Measurements from ENCODE around the gene FMNL2.

DNA sequence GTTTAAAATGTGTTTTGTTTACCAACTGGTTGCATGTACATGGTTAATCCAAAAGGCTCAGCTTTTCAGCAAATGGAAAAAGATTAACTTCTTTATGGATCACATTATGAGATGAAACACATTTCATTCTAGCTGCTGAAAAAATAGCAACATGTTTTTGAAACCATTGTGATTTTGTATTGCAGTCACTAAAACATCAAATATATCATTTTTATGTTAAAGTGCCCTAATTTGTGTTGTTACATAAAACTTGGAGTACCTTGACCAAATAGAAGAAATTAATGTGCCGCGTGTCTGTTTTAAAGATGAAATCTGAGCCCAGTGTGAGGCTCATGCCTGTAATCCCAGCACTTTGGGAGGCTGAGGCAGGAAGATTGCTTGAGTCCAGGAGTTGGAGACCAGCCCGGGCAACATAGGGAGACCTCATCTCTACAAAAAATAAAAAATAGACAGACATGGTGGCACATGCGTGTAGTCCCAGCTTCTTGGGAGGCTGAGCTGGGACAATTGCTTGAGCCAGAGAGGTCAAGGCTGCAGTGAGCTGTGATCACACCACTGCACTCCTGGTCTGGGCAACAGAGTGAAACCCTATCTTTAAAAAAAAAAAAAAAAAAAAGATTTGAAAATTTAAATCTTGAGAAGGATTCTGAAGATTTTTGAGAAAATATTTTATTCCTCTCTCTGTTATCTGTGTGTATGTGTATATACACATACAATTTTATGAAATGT is 96.6 kb downstream of the FMNL2 start:
- TF ChIP-seq, protein P1, sequence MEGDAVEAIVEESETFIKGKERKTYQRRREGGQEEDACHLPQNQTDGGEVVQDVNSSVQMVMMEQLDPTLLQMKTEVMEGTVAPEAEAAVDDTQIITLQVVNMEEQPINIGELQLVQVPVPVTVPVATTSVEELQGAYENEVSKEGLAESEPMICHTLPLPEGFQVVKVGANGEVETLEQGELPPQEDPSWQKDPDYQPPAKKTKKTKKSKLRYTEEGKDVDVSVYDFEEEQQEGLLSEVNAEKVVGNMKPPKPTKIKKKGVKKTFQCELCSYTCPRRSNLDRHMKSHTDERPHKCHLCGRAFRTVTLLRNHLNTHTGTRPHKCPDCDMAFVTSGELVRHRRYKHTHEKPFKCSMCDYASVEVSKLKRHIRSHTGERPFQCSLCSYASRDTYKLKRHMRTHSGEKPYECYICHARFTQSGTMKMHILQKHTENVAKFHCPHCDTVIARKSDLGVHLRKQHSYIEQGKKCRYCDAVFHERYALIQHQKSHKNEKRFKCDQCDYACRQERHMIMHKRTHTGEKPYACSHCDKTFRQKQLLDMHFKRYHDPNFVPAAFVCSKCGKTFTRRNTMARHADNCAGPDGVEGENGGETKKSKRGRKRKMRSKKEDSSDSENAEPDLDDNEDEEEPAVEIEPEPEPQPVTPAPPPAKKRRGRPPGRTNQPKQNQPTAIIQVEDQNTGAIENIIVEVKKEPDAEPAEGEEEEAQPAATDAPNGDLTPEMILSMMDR (IDR thresholded peaks at IDR 0.05; ENCODE audit: low read length) = no peak
- no peak for TF ChIP-seq EZH2 (IDR thresholded peaks at IDR 0.05; ENCODE audit: borderline replicate concordance, low read length)
